ENCODE measurements around the gene ING3. TPM values are rescaled to one million over a fixed set of nuclear protein-coding genes. Genes with fewer than 3 reads are reported as not detected.

The ING3 gene
- total and polyA plus RNA-seq, 2 of the 13 experiments (the other 11 are each of a cell fraction or from before 2014, with no cell fraction given) = 6.9 to 12.8 TPM

DNA sequence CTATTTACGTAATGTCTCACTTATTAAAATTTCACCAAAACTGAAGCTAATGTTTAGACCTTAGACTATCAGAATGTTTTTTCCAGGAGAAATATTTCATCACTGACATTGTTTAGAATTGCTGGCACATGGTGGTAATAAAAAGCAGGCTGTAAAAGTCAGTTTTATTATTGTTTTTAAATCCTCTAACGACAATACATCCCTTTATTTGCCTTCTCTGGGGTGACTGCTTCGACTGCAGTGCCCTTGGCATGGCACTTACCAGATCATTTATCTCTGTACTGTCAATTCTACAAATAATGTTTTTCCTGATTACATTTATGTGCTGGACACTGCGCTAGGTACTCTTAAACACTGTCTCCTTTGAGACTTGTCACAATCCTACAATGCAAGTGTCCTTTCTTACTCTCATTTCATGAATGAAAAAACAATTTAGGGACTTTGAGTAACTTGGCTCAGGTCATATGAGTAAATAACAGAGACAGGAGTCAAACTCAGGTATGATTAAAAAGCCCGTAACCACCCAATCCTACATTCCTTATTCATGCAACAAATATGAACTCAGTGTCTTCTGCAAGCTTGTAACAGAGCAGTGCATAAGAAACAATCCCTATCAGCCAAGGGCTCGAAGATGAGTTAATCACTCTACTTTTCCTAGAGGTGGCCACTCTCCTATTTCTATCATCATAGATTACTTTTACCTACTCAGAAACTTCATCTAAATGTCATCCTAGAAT, 5.6 kb upstream of the ING3 start:
- POLR2A ChIA-PET = no interaction called here
- H3K36me3 ChIP-seq (replicated peaks in 1 of 2; ENCODE audit: control insufficient read depth in 1 of 2, insufficient read depth in 2 of 2, low read length in 2 of 2) = no peaks in the 10 kb centered on the region
- H4K20me1 ChIP-seq (ENCODE audit: insufficient read depth, low read length) = no peaks in the 10 kb centered on the region
- in situ Hi-C loops (cut with HindIII; ENCODE audit: extremely low pct_ligation_motif_present, low pct_unique_long_range_greater_than_20kb) (no loop called here), intact Hi-C loops (cut with micrococcal nuclease; ENCODE audit: unreplicated experiment) (no loop called here)
- no peak for DNase-seq (ENCODE audit: low spot score)
- H2AFZ ChIP-seq (ENCODE audit: low read length) = no peak overlapping the region
- no peak overlapping the region for H3K27ac ChIP-seq (ENCODE audit: extremely low read length, insufficient read depth, low read length)
- FAIRE-seq = no peak
- BruUV-seq (replicated peaks) = no TSS peak
- H3K79me2 ChIP-seq (ENCODE audit: insufficient read depth, low read length) = no peaks in the 10 kb centered on the region
- CTCF ChIA-PET (ENCODE audit: low intra/inter-chr PET ratio, low total read pairs) = no interaction called here
- H3K9ac ChIP-seq (ENCODE audit: insufficient read depth, low read depth, low read length) = no peak overlapping the region
- no peak overlapping the region for H3K4me3 ChIP-seq (replicated peaks in 1 of 3; ENCODE audit: insufficient read depth in 1 of 3, low read depth in 2 of 3, low read length in 3 of 3)
- no peak for ATAC-seq
- H3K4me2 ChIP-seq (ENCODE audit: low read depth, low read length) = no peak overlapping the region
- H3K27me3 ChIP-seq (ENCODE audit: control insufficient read depth in 1 of 2, insufficient read depth in 2 of 2, low read length in 2 of 2) = no peaks in the 10 kb centered on the region
- H3K9me3 ChIP-seq (ENCODE audit: low read length) = no peaks in the 10 kb centered on the region
- WGBS (ENCODE audit: low lambda C conversion rate) = 46% methylated on average over 6 of the region's 6 CpGs
- peaks cover 6% of the 10 kb centered on the region for H3K4me1 ChIP-seq (ENCODE audit: insufficient read depth, low read length)
- no peak for TF ChIP-seq ZNF180 (CRISPR knock-in tag; IDR thresholded peaks at IDR 0.05; ENCODE audit: borderline replicate concordance, low read depth)
- TF ChIP-seq MIER2 (CRISPR knock-in tag; IDR thresholded peaks at IDR 0.05) = no peak
- TF ChIP-seq, protein P1, sequence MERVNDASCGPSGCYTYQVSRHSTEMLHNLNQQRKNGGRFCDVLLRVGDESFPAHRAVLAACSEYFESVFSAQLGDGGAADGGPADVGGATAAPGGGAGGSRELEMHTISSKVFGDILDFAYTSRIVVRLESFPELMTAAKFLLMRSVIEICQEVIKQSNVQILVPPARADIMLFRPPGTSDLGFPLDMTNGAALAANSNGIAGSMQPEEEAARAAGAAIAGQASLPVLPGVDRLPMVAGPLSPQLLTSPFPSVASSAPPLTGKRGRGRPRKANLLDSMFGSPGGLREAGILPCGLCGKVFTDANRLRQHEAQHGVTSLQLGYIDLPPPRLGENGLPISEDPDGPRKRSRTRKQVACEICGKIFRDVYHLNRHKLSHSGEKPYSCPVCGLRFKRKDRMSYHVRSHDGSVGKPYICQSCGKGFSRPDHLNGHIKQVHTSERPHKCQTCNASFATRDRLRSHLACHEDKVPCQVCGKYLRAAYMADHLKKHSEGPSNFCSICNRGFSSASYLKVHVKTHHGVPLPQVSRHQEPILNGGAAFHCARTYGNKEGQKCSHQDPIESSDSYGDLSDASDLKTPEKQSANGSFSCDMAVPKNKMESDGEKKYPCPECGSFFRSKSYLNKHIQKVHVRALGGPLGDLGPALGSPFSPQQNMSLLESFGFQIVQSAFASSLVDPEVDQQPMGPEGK (CRISPR knock-in tag; IDR thresholded peaks at IDR 0.05) = no peak
- no peak for TF ChIP-seq CHCHD3 (CRISPR knock-in tag; IDR thresholded peaks at IDR 0.05)
- no peak for TF ChIP-seq SALL2 (CRISPR knock-in tag; IDR thresholded peaks at IDR 0.05)
- TF ChIP-seq, protein P2, sequence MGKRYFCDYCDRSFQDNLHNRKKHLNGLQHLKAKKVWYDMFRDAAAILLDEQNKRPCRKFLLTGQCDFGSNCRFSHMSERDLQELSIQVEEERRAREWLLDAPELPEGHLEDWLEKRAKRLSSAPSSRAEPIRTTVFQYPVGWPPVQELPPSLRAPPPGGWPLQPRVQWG (CRISPR knock-in tag; IDR thresholded peaks at IDR 0.05; ENCODE audit: borderline replicate concordance, low read depth) = no peak
- no peak for TF ChIP-seq ZNF777 (CRISPR knock-in tag; IDR thresholded peaks at IDR 0.05)
- TF ChIP-seq HMG20A (CRISPR knock-in tag; IDR thresholded peaks at IDR 0.05; ENCODE audit: borderline replicate concordance) = no peak
- no peak for TF ChIP-seq NFIC (IDR thresholded peaks at IDR 0.05; ENCODE audit: low read length)
- TF ChIP-seq ZIK1 (CRISPR knock-in tag; IDR thresholded peaks at IDR 0.05; ENCODE audit: borderline replicate concordance, low read depth) = no peak
- no peak for TF ChIP-seq SPEN (CRISPR knock-in tag; IDR thresholded peaks at IDR 0.05; ENCODE audit: low read depth)
- TF ChIP-seq RFXANK (CRISPR knock-in tag; IDR thresholded peaks at IDR 0.05) = no peak
- no peak for TF ChIP-seq ATM (IDR thresholded peaks at IDR 0.05; ENCODE audit: borderline replicate concordance)
- TF ChIP-seq FIP1L1 (IDR thresholded peaks at IDR 0.05; ENCODE audit: borderline replicate concordance, insufficient read depth, low read depth, low read length) = no peak
- TF ChIP-seq, protein P3, sequence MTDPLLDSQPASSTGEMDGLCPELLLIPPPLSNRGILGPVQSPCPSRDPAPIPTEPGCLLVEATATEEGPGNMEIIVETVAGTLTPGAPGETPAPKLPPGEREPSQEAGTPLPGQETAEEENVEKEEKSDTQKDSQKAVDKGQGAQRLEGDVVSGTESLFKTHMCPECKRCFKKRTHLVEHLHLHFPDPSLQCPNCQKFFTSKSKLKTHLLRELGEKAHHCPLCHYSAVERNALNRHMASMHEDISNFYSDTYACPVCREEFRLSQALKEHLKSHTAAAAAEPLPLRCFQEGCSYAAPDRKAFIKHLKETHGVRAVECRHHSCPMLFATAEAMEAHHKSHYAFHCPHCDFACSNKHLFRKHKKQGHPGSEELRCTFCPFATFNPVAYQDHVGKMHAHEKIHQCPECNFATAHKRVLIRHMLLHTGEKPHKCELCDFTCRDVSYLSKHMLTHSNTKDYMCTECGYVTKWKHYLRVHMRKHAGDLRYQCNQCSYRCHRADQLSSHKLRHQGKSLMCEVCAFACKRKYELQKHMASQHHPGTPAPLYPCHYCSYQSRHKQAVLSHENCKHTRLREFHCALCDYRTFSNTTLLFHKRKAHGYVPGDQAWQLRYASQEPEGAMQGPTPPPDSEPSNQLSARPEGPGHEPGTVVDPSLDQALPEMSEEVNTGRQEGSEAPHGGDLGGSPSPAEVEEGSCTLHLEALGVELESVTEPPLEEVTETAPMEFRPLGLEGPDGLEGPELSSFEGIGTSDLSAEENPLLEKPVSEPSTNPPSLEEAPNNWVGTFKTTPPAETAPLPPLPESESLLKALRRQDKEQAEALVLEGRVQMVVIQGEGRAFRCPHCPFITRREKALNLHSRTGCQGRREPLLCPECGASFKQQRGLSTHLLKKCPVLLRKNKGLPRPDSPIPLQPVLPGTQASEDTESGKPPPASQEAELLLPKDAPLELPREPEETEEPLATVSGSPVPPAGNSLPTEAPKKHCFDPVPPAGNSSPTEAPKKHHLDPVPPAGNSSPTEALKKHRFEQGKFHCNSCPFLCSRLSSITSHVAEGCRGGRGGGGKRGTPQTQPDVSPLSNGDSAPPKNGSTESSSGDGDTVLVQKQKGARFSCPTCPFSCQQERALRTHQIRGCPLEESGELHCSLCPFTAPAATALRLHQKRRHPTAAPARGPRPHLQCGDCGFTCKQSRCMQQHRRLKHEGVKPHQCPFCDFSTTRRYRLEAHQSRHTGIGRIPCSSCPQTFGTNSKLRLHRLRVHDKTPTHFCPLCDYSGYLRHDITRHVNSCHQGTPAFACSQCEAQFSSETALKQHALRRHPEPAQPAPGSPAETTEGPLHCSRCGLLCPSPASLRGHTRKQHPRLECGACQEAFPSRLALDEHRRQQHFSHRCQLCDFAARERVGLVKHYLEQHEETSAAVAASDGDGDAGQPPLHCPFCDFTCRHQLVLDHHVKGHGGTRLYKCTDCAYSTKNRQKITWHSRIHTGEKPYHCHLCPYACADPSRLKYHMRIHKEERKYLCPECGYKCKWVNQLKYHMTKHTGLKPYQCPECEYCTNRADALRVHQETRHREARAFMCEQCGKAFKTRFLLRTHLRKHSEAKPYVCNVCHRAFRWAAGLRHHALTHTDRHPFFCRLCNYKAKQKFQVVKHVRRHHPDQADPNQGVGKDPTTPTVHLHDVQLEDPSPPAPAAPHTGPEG (CRISPR knock-in tag; IDR thresholded peaks at IDR 0.05) = no peak
- no peak for TF ChIP-seq ZNF674 (CRISPR knock-in tag; IDR thresholded peaks at IDR 0.05; ENCODE audit: low read depth)
- no peak for TF ChIP-seq TBP (CRISPR knock-in tag; IDR thresholded peaks at IDR 0.05)
- TF ChIP-seq MBD4 (IDR thresholded peaks at IDR 0.05; ENCODE audit: borderline replicate concordance, low read length) = no peak
